GM12891 (cell line): ENCODE measurements around the gene ZNF292.

ENCODE experiments used
- PAX5 ChIP-seq: IDR thresholded peaks from 2 replicates; pipeline ENCODE4 v1.6.1; 2011; ENCODE audit warnings: low read length, moderate library complexity, mild to moderate bottlenecking; ENCODE audit not compliant: insufficient read depth, severe bottlenecking
- POLR2A ChIP-seq: IDR thresholded peaks from 2 replicates; pipeline ENCODE4 v1.6.1; 2011; ENCODE audit warnings: low read depth, low read length, control low read depth
- POLR2AphosphoS5 ChIP-seq: IDR thresholded peaks from 2 replicates; pipeline ENCODE4 v1.6.1; 2011; ENCODE audit warnings: low read depth, low read length, control low read depth
- POU2F2 ChIP-seq: IDR thresholded peaks from 2 replicates; pipeline ENCODE4 v1.6.1; 2011; ENCODE audit warnings: low read depth, mild to moderate bottlenecking, control low read depth, low read length, moderate library complexity
- SPI1 ChIP-seq: IDR thresholded peaks from 2 replicates; pipeline ENCODE4 v1.6.1; 2011; ENCODE audit warnings: low read depth, low read length, control low read depth
- TAF1 ChIP-seq: IDR thresholded peaks from 2 replicates; pipeline ENCODE4 v1.6.1; 2011; ENCODE audit warnings: low read depth, low read length, control low read depth

DNA sequence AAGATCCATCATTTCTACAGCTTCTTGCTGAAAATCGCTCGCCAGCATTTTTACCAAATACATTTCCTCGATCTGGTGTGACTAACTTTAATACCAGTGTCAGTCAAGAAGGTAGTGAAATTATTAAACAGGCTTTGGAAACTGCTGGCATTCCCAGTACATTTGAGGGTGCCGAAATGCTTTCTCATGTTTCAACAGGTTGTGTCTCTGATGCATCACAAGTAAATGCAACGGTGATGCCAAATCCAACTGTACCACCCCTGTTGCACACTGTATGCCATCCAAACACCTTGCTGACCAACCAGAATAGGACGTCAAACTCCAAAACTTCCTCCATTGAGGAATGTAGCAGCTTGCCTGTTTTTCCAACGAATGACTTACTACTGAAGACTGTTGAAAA lies 102.6 kb downstream of the ZNF292 start:
- TF ChIP-seq POLR2A (peak; percentile 5; the same call in 1 of the 2 replicates), POLR2AphosphoS5 (peak; percentile 57), TAF1 (no peak), PAX5 (no peak), POU2F2 (no peak), SPI1 (no peak)
